ENCODE data around the gene ITGA2B.

- TF ChIP-seq POLR2A (IDR thresholded peaks at IDR 0.05; ENCODE audit: low read depth, low read length): no peak
- no peak for TF ChIP-seq TAF1 (IDR thresholded peaks at IDR 0.05; ENCODE audit: borderline replicate concordance, low read depth, low read length)
- no peak for TF ChIP-seq POLR2AphosphoS5 (IDR thresholded peaks at IDR 0.05; ENCODE audit: low read depth, low read length)
Measured at GRCh38 chr17:44338702-44339101, 50.7 kb downstream of the ITGA2B start.
